ENCODE results near the gene CHSY3. TPM values are rescaled to one million over a fixed set of nuclear protein-coding genes. Genes with fewer than 3 reads are reported as not detected.

The CHSY3 gene
- polyA plus RNA-seq, 1 experiment: 0.67 TPM

DNA sequence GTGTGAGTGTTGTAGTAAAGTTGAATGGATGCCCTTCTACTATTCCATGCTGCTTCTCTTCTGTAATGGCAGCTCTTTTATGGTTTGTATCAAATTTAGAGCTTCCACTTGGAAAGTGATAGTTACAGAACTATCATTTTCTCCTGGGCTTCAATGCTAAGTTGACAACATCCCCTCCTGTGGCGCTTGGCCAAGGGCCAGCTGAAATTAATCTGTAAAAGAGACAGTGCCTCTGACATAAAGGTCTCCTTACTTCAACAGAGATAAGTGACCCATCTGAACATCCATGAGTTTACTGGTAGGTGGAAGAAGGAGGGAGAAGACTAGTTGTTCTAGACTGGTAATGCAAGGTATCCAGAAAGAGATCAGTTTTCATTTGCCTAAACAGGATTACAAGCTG lies 39.7 kb downstream of the CHSY3 start:
- ChIA-PET CTCF (no interaction called here), POLR2A (no interaction called here)
- H3K4me3 ChIP-seq (ENCODE audit: low read depth, low read length): no peak overlapping the region
- no peaks in the 10 kb centered on the region for H3K27me3 ChIP-seq (ENCODE audit: control insufficient read depth, insufficient read depth, low read length)
- H3K9me3 ChIP-seq (ENCODE audit: control insufficient read depth, insufficient read depth, low read length): no peaks in the 10 kb centered on the region
- TF ChIP-seq, protein P1, sequence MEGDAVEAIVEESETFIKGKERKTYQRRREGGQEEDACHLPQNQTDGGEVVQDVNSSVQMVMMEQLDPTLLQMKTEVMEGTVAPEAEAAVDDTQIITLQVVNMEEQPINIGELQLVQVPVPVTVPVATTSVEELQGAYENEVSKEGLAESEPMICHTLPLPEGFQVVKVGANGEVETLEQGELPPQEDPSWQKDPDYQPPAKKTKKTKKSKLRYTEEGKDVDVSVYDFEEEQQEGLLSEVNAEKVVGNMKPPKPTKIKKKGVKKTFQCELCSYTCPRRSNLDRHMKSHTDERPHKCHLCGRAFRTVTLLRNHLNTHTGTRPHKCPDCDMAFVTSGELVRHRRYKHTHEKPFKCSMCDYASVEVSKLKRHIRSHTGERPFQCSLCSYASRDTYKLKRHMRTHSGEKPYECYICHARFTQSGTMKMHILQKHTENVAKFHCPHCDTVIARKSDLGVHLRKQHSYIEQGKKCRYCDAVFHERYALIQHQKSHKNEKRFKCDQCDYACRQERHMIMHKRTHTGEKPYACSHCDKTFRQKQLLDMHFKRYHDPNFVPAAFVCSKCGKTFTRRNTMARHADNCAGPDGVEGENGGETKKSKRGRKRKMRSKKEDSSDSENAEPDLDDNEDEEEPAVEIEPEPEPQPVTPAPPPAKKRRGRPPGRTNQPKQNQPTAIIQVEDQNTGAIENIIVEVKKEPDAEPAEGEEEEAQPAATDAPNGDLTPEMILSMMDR (IDR thresholded peaks at IDR 0.05; ENCODE audit: low read depth, low read length): no peak
- no peak for DNase-seq (ENCODE audit: low read depth, low spot score)
- H3K27ac ChIP-seq (ENCODE audit: low read depth, low read length): no peak overlapping the region

DNA sequence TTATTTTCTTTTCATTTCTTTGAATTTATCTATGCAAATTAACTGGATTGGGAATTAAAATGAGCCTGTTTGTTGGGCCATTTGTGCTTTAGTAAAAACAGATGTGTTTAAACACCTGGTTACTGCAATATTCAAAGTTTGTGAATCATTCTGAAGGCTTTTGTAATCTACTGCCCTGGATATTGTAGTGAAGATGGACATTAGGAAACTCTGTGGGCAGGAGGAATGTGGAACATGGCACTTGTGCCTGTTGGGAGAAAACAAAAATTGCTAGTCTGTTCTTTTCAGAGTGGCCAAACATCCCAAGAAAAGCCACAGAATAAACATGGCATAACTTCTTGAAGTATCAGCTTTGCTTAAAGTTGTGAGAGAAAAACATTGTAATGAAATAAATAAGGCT lies 40.8 kb downstream of the CHSY3 start:
- DNase-seq (ENCODE audit: low read depth, low spot score): peak; percentile 3

DNA sequence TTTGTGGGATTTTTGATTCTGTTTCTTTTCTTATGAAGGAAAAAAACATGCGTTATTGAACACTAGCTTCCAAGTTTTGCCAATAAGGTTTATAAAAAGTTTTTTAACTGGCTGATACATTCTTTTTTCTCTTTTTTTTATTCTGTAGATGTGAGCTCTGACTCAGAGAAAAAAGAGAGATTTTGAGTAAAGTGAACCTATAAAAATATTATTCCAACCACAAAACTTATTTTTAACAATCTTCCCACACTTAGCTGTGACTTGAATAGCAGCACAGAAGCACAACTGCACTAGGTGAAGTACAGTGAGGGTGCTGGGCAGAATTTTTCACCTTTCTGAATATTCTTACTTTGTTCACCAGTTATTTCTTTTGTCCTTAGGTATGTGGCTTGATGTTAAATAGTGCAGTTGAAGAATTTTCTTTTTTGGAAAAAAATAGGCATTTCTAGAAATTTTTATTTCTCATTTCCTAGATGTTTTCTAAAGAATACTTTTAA lies 41.6 kb downstream of the CHSY3 start:
- Histone ChIP-seq H3K27ac (ENCODE audit: low read depth, low read length) (no peak overlapping the region), H3K27me3 (ENCODE audit: control insufficient read depth, insufficient read depth, low read length) (no peaks in the 10 kb centered on the region), H3K4me3 (ENCODE audit: low read depth, low read length) (no peak overlapping the region), H3K9me3 (ENCODE audit: control insufficient read depth, insufficient read depth, low read length) (no peaks in the 10 kb centered on the region)
- no peak for DNase-seq (ENCODE audit: low read depth, low spot score)
- TF ChIP-seq, protein P1 (IDR thresholded peaks at IDR 0.05; ENCODE audit: low read depth, low read length): no peak
- CTCF ChIA-PET: no interaction called here
- POLR2A ChIA-PET: no interaction called here

More for the DNA sequence above, 40.8 kb downstream of the CHSY3 start:
- Histone ChIP-seq H3K27ac (ENCODE audit: low read depth, low read length) (no peak overlapping the region), H3K9me3 (ENCODE audit: control insufficient read depth, insufficient read depth, low read length) (no peaks in the 10 kb centered on the region), H3K27me3 (ENCODE audit: control insufficient read depth, insufficient read depth, low read length) (no peaks in the 10 kb centered on the region), H3K4me3 (ENCODE audit: low read depth, low read length) (no peak overlapping the region)
- TF ChIP-seq, protein P1 (IDR thresholded peaks at IDR 0.05; ENCODE audit: low read depth, low read length): no peak
- ChIA-PET POLR2A (no interaction called here), CTCF (no interaction called here)

DNA sequence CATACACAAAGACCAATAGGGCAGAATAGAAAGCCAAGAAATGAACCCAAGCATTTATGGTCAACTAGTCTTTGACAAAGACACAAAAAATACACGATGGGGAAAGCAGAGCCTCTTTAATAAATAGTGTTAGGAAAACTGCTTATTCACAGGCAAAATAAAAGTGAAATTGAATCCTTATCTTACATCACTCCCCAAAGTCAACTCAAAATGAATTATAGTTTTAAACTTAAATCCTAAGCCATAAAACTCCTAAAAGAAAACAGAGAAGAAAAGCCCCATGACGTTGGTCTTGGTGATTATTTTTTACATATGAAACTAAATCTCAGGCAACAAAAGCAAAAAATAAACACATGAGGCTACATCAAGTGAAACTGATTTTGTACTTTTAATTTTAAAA lies 46.8 kb downstream of the CHSY3 start:
- CTCF ChIA-PET: no interaction called here
- Histone ChIP-seq H3K9me3 (ENCODE audit: control insufficient read depth, insufficient read depth, low read length) (no peaks in the 10 kb centered on the region), H3K27me3 (ENCODE audit: control insufficient read depth, insufficient read depth, low read length) (no peaks in the 10 kb centered on the region), H3K4me3 (ENCODE audit: low read depth, low read length) (no peak overlapping the region), H3K27ac (ENCODE audit: low read depth, low read length) (no peak overlapping the region)
- POLR2A ChIA-PET: no interaction called here
- TF ChIP-seq, protein P1 (IDR thresholded peaks at IDR 0.05; ENCODE audit: low read depth, low read length): no peak
- no peak for DNase-seq (ENCODE audit: low read depth, low spot score)

DNA sequence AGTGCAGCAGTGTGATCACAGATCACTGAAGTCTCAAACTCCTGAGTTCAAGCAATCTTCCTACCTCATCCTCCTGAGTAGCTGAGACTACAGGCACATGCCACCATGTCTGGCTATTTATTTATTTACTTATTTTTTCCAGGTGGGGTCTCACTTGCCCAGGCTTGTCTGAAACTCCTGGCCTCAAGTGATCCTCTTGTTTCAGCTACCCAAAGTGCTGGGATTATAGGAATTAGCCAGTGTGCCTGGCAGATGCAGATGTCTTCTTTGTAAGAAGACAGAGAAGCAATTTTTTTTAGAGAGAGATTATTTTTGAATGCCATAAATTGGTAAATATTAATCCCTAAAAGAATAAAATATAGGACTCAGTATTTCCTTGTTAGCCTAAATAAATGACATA lies 54.3 kb downstream of the CHSY3 start:
- TF ChIP-seq, protein P1 (IDR thresholded peaks at IDR 0.05; ENCODE audit: low read depth, low read length): no peak
- no peak overlapping the region for H3K4me3 ChIP-seq (ENCODE audit: low read depth, low read length)
- no peak overlapping the region for H3K27ac ChIP-seq (ENCODE audit: low read depth, low read length)
- no peaks in the 10 kb centered on the region for H3K9me3 ChIP-seq (ENCODE audit: control insufficient read depth, insufficient read depth, low read length)
- ChIA-PET CTCF (no interaction called here), POLR2A (no interaction called here)
- H3K27me3 ChIP-seq (ENCODE audit: control insufficient read depth, insufficient read depth, low read length): no peaks in the 10 kb centered on the region
- DNase-seq (ENCODE audit: low read depth, low spot score): no peak
